GM18519 (cell line): ENCODE data around the gene CLSTN1.
"Not testable (repeated sequence)": the region's sequence is repeated elsewhere in the genome, so short reads cannot be mapped to it uniquely, and the experiment has no call there.

Experiments
- ATAC-seq: cut with Tn5 transposase; IDR thresholded peaks from one replicate; pipeline ENCODE4 v1.9.1; 2021; ENCODE audit warnings: mild to moderate bottlenecking, moderate library complexity; ENCODE audit not compliant: unreplicated experiment, low FRiP score

Gene CLSTN1

GRCh38 chr1:9719978-9720722 is 103.6 kb downstream of the CLSTN1 start:
- ATAC-seq: no peak

DNA sequence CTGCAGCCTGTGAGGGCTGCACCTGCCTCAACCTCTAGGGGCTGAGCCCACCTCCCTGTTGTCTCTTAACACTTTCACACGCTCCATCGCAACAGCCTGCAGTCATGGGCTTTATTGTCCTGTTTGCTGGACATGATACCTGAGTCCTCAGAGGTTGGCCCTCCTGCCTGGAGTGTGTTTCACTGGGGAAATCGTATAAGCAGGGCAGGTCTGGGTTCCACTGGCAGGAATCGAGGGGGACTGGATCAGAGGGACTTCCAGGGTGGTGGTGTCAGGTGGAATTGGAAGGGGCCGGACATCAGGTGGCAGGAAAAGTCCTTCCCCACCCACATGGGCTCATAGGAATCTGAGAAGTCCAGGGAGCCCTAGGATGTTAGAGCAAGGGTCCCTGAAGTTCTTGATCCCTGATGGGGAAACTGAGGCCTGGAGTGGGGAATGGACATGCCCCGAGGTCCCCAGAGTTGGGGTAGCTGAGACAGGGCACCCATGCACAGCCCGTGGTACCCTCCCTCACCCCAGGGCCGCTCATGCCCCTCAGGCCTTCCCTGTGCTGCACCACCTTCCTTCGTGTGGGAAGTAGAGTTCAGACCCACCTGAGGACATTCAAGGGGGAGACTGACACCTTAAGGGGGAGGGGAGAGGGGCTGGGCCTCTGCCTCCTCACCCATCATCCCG is 105.6 kb downstream of the CLSTN1 start:
- no peak for ATAC-seq

DNA sequence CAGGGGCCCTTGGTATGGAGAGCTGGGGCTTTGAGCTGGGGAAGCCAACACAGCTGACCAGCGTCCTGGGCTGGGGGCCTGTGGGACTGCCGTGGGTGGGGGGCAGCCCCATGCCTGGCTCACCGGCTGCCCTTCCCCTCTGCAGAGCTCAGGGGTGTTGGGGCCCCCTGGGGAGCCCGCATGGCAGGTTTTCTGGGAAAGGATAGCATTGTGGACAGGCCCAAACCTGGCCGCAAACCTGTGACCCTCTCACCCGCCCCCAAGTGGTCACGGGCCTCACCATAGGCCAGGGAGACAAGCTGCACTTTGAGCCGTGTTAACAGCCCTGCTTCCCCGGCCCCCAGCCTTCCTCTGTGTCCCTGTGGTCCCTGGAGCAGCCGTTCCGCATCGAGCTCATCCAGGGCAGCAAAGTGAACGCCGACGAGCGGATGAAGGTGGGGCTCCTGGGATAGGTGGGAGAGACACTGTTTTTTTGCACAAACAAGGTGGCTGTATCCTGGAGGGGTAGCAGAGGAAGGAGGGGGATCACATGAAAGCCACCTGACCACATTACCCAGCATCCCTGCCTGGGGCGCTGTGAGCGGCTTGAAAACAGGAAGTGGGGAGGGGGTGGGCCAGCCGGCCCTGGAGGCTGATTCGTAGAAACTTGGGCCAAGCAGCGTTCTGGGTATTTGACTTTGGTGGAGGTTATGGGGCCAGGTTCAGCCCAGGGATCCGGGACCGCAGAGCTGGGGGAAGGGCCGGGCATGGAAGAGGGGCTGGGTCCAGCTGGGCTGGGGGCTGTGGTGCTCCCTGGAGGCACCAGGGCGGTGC is 106.4 kb downstream of the CLSTN1 start:
- no peak for ATAC-seq

DNA sequence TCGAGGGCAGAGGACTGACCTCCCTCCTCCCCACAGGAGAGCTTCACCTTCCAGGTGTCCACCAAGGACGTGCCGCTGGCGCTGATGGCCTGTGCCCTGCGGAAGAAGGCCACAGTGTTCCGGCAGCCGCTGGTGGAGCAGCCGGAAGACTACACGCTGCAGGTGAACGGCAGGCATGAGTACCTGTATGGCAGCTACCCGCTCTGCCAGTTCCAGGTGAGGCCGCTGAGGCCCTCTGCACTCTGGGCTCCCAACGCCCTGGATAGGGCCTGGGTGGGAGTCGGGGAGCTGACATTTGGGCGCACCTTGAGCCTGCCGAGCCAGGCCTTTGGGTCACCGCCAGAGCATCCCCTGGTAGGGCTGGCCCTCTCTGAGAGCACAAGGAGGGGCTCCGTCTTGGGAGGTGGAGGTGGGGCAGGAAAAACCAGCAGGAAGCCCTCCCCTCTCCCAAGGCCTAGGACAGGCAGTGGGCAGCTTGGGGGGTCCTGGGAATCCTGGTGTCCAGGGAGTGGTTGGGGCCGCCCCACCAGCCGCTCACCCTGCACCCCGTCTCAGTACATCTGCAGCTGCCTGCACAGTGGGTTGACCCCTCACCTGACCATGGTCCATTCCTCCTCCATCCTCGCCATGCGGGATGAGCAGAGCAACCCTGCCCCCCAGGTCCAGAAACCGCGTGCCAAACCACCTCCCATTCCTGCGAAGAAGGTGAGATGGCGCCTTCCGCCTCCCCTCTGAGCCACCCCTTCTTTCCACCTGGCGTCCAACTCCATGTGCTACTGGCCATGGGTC is 107.2 kb downstream of the CLSTN1 start:
- no peak for ATAC-seq

DNA sequence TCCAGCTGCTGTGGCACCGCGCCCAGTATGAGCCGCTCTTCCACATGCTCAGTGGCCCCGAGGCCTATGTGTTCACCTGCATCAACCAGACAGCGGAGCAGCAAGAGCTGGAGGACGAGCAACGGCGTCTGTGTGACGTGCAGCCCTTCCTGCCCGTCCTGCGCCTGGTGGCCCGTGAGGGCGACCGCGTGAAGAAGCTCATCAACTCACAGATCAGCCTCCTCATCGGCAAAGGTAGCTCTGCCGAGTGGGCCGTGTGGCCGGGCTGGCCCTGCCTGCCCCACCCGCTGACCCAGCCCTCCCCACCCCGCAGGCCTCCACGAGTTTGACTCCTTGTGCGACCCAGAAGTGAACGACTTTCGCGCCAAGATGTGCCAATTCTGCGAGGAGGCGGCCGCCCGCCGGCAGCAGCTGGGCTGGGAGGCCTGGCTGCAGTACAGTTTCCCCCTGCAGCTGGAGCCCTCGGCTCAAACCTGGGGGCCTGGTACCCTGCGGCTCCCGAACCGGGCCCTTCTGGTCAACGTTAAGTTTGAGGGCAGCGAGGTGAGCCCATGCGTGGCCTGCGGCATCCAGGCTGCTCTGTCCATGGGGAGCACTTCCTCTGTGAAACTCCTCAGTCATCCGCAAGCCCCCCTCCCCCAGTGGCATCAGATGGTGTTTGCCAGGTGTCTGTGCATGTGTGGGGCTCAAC is 108.1 kb downstream of the CLSTN1 start:
- no peak for ATAC-seq

- no peak for ATAC-seq
Observed at GRCh38 chr1:9714257-9714718, 109.5 kb downstream of the CLSTN1 start.

GRCh38 chr1:9712767-9713166 is 111.0 kb downstream of the CLSTN1 start:
- not testable (repeated sequence) for ATAC-seq

DNA sequence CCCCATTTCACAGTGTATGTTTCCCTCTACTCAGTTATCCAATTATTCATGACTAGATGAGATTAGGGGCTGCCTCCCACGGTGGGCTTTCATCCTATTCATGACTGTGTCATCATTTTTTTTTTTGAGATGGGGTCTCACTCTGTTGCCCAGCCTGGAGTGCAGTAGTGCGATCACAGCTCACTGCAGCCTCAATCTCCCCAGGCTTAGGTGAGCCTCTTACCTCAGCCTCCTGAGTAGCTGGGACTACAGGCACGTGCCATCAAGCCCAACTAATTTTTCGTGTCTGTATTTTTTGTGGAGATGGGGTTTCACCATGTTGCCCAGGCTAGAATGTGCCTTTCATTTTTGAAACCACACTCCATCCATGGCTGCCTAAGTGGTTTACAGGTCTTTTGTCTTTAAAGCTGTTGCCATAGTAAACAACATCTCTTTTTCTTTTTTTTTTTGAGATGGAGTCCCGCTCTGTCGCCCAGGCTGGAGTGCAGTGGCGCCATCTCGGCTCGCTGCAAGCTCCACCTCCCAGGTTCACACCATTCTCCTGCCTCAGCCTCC is 112.2 kb downstream of the CLSTN1 start:
- ATAC-seq: no peak

DNA sequence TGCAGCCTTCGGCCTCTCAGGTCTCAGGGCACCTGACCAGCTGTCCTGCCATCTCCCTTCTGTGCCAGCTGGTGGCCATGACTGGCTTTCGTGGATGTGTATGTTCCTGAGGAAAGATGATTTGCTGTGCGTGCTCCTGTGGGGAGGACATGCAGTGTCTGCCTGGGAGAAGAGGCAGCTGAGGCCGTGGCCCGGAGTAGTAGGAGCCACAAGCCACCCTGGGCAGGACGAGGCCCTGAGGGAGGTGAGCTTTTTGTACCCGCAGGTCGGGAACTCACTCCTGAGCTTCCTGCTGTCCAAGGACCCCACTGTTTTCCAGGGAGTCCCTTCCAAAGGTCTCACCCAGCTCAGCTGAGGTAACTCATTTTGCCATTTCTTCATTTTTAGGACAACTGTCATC is 113.7 kb downstream of the CLSTN1 start:
- ATAC-seq: no peak

DNA sequence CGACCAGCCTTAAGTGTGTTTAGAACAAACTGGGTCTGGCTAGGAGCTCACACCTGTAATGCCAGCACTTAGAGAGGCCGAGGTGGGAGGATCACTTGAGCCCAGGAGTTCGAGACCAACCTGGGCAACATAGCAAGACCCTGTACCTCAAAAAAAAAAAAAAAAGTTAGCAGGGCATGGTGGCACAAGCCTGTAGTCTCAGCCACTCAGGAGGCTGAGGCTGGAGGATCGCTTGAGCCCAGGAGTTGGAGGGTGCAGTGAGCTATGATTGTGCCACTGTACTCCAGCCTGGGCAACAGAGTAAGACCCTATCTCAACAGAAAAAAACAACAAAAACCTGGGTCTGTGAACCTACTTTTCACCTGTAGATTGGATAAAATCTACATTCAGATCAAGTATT is 117.6 kb downstream of the CLSTN1 start:
- no peak for ATAC-seq

GRCh38 chr1:9705337-9706093 is 118.2 kb downstream of the CLSTN1 start:
- ATAC-seq: no peak

DNA sequence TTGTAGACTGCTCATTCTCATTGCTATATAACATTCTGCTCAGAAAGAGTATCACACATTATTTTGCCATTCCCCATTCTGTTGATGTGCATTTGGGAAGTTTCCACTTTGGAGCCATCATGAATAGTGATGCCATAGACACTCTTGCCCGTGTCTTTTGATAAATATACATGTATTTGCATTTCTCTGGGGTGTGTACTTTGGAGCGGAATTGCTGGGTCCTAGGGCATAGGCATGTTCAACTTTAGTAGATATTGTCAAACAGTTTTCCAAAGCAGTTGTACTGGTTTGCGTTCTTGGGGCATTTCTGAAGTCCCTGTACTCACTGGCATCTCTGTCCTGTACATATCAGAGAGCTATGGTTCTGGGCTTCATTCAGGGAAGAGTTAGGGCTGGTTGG is 120.1 kb downstream of the CLSTN1 start:
- ATAC-seq: no peak

DNA sequence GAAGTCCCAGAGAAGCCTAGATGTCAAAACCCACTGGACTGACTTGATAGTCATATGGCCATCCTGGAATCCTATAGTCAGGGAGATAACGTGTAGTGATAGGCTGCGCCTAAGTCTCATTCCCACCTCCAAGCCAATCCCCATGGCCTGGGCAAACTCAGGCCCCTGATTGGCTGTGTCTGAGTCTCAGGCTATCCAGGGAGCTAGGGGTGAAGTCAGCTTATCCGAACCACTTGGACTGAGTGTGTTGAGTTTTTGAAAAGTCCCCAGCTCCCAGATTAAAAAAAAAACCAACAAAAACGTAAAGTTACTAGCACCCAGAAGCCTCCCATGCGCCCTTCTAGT is 120.6 kb downstream of the CLSTN1 start:
- ATAC-seq: no peak

GRCh38 chr1:9701665-9702064 is 122.1 kb downstream of the CLSTN1 start:
- no peak for ATAC-seq

GRCh38 chr1:9700340-9700739 is 123.4 kb downstream of the CLSTN1 start:
- no peak for ATAC-seq

- no peak for ATAC-seq
Observed at GRCh38 chr1:9699361-9699760, 124.4 kb downstream of the CLSTN1 start.

DNA sequence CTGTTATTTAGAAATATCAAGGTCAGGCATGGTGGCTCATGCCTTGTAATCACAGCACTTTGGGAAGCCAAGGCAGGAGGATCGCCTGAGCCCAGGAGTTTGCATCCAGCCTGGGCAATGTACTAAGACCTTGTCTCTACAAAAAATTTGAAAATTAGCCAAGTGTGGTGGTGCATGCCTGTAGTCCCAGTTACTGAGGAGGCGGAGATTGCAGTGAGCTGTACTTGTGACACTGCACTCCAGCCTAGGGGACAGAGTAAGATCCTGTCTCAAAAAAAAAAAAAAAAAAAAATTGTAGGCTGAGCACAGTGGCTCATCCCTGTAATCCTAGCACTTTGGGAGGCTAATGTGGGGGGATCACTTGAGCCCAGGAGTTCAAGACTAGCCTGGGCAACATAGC is 127.0 kb downstream of the CLSTN1 start:
- ATAC-seq: no peak

GRCh38 chr1:9691691-9692090 is 132.1 kb downstream of the CLSTN1 start:
- no peak for ATAC-seq

- no peak for ATAC-seq
Observed at GRCh38 chr1:9691108-9691445, 132.7 kb downstream of the CLSTN1 start.
